SK-N-MC (cell line): ENCODE results near the gene CCN5.

Experiments used
- EZH2 ChIP-seq: fragments of 200-600 bp; sonication (generic); IDR thresholded peaks from one replicate; pipeline ENCODE4 v1.6.1; 2017; ENCODE audit warnings: antibody characterized with exemption
- POLR2AphosphoS5 ChIP-seq: IDR thresholded peaks from 2 replicates; pipeline ENCODE4 v1.6.1; 2012; ENCODE audit warnings: mild to moderate bottlenecking, low read depth, low read length, borderline replicate concordance

GRCh38 chr20:44678242-44678641 lies 36.9 kb upstream of the CCN5 start:
- TF ChIP-seq POLR2AphosphoS5: no peak
- no peak for TF ChIP-seq EZH2
